Smooth muscle cell of the pulmonary artery (primary cell): ENCODE results near the gene MRPL44. TPM values are rescaled to one million over a fixed set of nuclear protein-coding genes. Genes with fewer than 3 reads are reported as not detected.

ENCODE experiments used
- total RNA-seq: library from RNA; depleted of rRNA; stranded (reverse); fragments of >200 nt; gene quantifications from 2 replicates; pipeline ENCODE4 v1.2.3, GENCODE V29; 2014

MRPL44 gene
- total RNA-seq = 19.1 and 21.4 TPM in 2 replicates

DNA sequence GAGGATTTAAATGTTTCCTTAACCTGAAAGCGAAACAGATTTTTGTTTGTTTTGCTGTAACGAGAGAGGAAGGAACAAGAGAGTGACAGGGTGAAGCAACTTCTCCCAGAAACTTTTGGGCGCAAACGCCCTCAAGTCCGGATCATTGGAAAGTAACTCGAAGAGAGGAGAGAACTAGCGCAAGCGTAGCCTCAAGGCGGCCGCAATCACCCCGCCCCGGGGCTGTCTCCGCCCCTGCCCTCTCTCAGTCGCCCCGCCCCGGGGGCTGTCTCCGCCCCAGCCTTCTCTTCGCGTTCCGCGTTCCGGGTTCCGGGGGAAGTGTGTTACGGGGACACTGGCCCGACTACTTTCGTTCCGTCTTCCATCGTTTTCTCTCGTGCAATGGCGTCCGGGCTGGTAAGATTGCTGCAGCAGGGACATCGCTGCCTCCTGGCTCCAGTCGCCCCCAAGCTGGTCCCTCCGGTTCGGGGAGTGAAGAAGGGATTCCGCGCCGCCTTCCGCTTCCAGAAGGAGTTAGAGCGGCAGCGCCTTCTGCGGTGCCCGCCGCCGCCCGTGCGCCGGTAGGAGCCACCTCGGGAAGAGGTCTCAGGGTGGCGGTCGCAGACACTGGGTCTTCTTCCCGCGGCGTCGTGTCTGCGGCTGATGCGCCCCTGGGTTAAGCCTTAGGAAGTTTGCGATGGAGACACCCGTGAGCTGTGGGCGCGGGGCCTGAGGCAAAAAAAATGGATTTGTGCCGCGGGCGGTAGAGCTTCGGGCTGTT is at the start of gene MRPL44:
Gene MRPL44, plus strand, starts transcription at position 372 of the 760 bp plus-strand sequence. Its CDS starts 10 bp downstream, at position 382.

GRCh38 chr2:223944703-223945531 is 12.3 kb upstream of the MRPL44 start, which contains the start of gene WDFY1:
Gene WDFY1, minus strand, starts transcription at chr2:223945335. Its CDS starts 51 bp downstream, at chr2:223945284.

Other genes starting within 250 kb of the MRPL44 start
- gene AP1S3, start 119.9 kb upstream of the MRPL44 start, total RNA-seq = 18.6 and 41.7 TPM in 2 replicates
- 149 and 193 TPM in 2 replicates for gene WDFY1, start 12.1 kb upstream of the MRPL44 start, total RNA-seq
- gene SERPINE2, start 81.8 kb downstream of the MRPL44 start, total RNA-seq = 1,946 and 2,691 TPM in 2 replicates